GM21381 (cell line): ENCODE data around the gene GALE.
A peak's percentile ranks its signal among the peaks of the same experiment; 100 is the strongest.
"Not testable (repeated sequence)": the region's sequence is repeated elsewhere in the genome, so short reads cannot be mapped to it uniquely, and the experiment has no call there.

Experiments
- ATAC-seq: cut with Tn5 transposase; IDR thresholded peaks from one replicate; pipeline ENCODE4 v1.9.1; 2021; ENCODE audit warnings: mild to moderate bottlenecking, moderate library complexity; ENCODE audit not compliant: unreplicated experiment

The GALE gene

DNA sequence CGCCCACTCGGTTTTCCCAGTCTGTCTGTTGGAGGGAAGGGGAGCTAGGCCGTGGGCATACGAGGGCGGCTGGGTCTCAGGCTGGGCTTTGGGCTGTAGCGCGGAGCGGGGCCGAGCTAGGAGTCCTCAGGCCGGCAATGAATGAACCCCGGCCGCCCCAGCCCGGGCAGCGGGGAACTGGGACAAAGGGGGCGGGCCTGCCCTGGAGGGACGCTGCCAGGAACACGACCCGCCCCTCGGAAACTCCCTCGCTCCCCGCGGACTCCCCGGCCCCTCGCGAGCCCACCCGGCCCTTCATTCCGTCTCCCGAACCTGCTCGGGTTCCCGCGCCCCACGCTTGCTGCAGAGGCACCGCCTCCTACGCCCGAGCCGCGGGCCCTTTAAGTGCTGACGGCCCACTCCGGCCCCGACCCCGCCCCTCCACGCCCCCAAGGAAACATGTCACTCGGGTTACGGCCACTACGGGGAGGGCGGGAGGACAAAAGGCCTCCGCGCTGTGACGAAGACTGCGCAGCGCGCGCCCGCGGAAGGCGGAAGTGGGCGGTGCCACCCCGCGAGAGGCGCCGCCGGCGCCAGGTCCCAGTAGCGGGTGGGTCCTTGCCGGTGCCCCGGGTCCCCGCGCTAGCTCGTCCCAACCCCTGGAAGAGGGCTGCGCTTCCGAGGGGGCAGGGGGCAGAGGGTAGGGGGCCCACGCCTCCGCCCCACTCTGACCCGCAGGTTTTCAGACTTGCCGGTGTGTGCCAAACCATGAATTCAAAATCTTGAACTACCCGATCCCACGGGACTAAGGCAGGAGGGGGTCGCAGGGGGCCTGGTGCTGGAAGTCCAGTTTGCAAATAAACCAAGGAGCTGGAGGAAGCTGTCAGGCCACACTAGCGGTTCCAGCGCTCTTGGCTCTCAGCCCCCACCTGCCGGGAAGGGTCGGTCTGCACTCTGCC, at the start of gene GALE:
GALE (minus strand) TSS at position 355 of the 938 bp plus-strand sequence. CDS start 1,747 bp downstream, outside the sequence.
- peak; percentile 80 for ATAC-seq

DNA sequence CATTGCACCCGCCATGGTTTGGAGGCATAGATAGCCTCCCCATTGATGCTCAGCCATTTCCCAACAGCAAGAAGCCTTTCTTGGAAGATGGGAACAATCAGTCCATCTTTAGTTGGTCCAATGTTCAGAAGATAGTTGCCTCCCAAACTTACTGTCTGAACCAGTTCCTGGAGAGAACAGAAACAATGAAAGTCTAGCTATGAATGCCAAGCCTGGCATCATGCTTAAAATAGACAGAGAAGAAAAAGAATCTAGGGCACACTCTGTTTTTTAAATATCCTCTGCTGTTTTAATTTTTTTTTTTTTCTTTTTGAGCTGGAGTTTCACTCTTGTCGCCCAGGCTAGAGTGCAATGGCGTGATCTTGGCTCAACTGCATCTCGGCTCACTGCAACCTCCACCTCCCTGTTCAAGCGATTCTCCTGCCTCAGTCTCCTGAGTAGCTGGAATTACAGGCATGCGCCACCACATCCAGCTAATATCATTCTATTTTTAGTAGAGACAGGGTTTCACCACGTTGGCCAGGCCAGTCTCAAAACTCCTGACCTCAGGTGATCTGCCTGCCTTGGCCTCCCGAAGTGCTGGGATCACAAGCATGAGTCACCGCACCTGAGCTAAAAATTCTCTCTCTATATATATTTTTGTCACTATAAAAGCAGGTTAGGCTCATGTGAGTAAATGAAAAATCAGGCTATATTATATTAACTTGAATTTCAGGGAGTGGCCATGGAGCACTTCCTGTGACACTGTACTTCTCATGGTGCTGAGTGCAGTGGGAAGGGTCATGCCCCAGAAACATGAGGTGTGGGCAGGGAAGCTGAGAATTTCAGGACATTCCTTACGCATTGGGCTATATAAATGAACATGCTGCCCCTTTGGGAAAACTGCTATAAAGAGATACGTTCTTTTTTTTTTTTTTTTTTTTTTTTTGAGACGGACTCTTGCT, 48.4 kb upstream of the GALE start:
- ATAC-seq: no peak

DNA sequence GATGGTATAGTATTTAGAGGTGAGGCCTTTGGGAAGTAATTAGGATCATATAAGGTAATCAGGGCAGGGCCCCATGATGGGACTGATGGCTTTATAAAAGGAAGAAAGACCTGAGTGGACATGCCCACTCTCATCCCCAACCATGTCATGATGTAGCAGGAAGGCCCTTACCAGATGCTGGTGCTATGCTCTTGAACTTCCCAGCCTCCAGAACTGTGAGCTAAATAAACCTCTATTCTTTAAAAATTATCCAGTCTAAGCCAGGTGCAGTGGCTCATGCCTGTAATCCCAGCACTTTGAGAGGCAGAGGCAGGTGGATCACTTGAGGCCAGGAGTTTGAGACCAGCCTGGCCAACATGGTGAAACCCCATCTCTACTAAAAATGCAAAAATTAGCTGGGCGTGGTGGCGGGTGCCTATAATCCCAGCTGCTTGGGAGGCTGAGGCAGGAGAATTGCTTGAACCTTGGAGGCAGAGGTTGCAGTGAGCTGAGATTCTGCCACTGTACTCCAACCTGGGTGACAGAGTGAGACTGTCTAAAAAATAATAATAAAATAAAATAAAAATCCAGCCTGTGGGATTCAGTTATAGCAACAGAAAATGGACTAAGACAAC, 47.0 kb upstream of the GALE start:
- ATAC-seq: not testable (repeated sequence)

DNA sequence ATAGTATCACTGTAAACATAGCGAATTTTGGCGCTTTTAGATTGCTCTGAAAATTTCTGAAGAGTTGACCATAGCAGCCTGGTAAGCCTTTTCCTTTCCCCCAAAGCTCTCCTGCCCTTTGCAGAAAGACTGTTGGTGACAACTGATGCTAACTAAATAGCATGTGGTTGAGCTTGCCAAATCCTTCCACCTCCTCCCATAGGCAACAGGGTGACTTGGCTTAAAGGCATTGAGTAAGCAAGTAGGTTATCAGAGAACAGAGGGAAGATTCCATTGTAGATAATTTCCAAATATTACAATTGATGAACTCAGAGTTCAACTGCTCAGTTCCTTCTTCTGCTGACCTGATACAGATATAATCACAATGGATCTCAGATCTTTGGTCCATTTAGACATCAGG, 44.6 kb upstream of the GALE start:
- no peak for ATAC-seq

DNA sequence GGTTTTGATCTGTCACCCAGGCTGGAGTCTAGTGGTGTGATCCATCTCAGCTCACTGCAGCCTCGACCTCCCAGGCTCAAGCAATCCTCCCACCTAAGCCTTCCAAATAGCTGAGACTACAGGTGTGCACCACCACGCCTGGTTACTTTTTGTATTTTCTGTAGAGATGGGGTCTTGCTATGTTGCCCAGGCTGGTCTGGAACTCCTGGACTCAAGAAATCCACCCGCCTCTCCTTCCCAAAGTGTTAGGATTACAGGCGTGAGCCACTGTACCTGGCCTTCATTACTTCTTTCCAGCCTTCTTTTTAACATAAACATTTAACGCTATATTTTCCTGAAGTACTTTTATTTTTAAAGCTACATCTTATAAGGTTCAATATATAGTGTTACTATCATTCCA, 43.1 kb upstream of the GALE start:
- no peak for ATAC-seq

DNA sequence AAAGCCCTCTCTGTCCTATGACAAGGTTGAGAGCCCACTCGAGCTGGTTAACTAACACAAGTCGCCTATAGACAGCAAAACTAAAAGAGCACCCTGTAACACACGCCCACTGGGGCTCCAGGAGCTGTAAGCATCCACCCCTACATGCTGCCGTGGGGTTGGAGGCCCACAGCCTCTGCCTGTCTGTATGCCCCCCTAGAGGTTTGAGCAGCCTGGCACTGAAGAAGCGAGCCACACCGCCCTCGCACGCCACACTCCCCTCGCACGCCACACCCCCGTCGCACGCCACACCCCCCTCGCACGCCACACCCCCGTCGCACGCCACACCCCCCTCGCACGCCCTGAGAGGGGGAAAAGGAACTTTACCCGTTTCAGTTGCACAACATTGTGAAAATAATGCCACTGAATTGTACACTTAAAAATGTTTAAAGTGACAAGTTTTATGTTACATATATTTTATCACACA, 37.9 kb upstream of the GALE start:
- ATAC-seq: no peak

DNA sequence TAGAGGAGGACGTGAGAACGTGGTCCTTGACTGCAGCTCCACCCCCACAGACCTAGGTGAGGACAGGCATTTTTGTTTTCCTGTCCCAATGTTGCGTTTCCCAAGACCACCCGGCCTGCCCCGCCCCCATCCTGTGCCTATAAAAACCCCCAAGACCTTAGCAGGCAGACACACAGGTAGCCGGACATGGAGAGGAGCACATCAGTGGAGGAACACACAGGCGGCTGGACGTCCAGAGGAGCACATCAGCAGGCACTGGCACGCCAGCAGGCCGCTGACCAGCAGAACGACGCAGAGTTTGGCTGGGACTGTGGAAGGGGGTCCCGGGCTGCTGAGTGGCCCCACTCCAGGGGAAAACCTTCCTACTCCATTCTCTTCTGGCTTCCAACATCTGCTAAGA, 37.4 kb upstream of the GALE start:
- ATAC-seq: no peak

DNA sequence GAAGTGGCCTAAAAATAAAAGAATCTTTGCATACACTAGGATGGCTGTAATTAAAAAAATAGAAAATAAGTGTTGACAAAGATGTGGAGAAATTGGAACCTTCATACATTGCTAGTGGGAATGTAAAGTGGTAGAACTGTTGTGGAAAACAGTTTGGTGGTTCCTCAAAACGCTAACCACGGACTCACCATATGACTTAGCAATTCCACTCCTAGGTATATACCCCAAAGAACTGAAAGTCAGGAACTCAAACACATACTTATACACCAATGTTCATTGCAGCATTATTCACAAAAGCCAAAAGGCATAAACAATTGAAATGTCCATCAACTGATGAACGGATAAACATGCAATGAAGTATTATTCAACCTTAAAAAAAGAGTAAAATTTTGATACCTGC, 35.5 kb upstream of the GALE start:
- ATAC-seq: no peak

DNA sequence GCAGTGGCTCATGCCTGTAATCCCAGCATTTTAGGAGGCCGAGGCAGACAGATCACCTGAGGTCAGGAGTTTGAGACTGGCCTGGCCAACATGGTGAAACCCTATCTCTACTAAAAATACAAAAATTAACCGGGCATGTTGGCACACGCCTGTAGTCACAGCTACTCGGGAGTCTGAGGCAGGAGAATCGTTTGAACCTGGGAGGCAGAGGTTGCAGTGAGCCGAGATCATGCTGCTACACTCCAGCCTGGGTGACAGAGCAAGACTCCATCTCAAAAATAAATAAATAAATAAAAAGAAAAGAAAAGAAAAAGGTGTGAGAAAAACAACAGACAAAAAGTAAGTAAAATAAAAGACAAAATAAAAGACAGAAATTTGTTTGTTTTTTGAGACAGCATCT, 33.6 kb upstream of the GALE start:
- not testable (repeated sequence) for ATAC-seq

DNA sequence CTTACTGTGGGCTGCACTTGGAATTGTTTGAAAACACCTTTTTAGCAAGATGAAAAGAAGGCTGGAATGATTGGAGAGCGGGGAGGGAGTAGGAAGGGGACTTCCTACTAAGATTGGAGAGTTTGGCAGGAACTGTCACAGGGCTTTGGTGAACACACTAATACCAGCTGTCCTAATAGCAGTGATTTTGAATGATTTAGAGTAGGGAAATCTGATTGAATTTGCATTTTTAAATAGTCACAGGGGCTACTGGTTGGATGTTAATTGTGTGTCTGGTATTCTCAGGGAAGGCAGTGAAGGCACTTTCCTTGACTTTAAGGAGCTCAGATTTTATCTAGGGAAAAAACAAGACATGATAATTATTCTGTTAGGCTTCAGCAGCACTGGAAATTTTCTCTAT, 27.2 kb upstream of the GALE start:
- no peak for ATAC-seq

DNA sequence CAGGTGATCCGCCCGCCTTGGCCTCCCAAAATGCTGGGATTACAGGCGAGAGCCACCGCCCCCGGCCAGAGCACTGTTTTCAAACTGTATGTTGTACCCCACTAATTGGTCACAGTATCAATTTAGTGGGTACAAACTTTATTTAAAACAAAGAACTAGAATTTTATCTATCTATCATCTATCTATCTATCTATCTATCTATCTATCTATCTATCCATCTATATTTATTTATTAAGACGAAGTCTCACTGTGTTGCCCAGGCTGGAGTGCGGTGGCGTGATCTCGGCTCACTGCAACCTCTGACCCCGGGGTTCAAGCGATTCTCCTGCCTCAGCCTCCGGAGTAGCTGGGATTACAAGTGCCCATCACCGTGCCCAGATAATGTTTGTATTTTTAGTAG, 26.0 kb upstream of the GALE start:
- not testable (repeated sequence) for ATAC-seq

DNA sequence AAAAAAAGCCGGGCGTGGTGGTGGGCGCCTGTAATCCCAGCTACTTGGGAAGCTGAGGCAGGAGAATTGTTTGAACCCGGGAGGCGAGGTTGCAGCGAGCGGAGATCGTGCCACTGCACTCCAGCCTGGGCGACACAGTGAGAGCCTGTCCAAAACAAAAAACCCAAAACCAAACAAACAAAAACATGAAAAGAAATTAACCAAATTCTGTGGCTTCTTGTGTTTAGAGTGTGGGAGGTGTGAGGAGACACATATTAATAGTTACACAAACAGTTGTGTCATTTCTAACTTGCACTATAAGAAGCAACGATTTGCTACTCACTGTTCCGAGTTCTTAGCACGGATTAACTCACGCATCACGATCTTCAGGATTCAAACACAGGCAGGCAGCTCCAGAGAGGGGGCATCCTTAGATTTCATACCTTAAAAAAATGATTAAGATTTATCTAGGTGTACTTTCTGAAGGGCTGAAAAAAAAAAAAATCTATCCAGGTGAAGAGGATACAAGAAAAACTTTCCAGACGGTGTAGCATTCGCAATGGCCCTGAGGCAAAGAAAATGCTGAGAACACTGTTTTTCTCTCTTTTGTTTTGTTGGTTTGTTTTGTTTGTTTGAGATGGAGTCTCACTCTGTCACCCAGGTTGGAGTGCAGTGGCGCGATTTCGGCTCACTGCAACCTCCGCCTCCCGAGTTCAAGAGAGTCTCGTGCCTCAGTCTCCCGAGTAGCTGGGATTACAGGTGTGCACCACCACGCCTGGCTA, 25.4 kb upstream of the GALE start:
- ATAC-seq: peak; percentile 40

DNA sequence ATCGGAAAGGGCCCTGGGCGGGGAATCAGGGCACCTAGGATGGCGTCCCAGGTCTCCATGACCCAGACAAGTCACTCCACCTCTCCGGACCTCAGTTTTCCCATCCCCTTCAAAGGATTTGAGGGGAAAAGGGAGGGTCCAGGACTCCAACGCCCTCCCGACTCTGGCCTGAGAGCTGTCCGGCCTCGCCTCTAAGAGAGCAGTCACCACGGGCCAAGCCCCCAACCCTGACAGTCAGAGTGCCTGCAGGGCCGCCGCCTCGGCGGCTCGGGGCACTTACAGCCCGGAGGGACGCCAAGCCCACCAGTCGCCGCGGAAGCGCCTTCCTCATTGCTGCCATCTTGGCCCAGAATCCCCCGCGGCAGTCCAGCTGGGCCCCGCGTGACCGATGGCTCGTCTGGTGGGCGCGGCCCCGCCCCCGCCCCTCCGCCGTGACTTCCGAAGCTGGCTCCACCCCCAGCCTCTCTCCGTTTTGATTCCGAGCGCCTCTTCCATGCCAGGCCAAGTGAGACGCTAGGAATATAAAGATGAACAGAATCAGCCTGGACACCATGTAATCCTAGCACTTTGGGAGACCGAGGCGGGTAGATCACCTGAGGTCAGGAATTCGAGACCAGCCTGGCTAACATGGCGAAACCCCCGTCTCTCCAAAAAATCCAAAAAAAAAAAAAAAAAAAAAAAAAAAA, 24.7 kb upstream of the GALE start, which contains the start of gene HMGCL:
HMGCL (minus strand) TSS at position 354 of the 686 bp plus-strand sequence; CDS start at position 340, 14 bp downstream.
- ATAC-seq: peak; percentile 83

DNA sequence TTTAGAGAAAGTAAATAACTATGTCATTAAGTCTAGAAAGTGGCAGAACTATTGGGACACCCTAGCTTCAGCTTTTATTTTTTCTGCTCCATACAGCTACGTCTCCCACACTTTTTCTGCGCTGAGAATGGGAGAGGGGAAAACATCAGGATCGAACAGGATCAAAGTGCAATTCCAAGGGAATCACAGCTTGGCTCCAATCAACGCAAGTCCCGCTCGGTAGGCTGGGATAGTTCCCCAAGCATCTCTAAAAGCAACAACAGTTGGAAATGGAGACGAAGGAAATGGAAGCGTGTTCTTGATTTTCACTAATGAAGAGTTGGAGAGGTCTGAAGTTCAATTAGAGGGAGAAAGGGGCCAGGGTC, 24.1 kb upstream of the GALE start:
- ATAC-seq: no peak

DNA sequence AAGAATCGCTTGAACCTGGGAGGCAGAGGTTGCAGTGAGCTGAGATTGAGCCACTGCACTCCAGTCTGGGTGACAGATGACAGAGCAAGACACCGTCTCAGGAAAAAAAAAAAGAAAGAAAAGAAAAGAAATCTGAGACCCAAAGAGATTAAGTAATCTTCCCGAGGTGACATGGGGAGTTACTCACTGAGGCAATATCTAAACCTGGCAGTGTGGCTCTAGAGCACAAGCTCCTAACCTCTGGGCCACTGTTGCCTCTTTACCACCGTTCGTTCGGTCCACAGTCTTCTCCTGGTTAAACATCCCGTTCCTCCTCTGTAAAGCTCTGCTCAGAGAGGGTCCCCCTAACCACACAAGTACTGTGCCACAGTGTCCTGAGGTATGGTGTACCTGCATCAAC, 23.2 kb upstream of the GALE start:
- no peak for ATAC-seq

DNA sequence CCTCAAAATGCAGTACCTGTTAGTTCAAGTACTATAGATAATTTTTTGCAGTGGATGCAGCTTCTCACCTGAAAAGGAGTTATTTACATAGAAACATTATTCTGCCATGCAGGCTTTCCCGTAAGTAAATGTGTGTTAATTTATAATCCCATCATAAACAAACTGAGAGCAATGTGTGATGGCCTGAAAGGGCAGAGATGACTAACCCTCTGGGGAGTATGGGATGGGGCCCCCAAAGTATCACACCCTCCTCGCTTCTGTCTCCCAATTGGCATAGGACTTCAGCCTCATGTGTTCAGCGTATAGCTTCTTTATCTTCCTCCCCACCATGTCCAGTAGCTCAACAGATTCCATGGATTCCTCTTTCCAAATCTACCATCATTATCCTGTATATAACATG, 17.1 kb upstream of the GALE start:
- no peak for ATAC-seq

DNA sequence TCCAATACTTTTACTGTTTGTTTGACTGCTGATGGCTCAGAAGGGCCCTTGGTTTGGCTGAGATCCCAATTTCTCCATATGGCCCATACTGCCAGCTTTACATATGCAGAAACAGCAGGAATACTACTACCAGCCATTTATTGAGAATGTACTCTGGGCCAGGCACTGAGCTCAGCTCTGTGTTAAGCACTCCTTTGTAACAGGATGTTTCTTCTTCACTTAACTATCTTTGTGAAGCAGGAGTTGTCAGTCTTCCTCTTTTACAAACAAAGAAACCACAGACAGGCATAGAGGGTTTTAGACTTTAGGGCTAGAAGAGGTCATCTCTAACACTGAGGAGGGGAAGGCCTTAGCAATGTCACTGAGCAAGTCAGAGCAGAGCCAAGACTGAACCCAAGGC, 16.4 kb upstream of the GALE start:
- no peak for ATAC-seq

DNA sequence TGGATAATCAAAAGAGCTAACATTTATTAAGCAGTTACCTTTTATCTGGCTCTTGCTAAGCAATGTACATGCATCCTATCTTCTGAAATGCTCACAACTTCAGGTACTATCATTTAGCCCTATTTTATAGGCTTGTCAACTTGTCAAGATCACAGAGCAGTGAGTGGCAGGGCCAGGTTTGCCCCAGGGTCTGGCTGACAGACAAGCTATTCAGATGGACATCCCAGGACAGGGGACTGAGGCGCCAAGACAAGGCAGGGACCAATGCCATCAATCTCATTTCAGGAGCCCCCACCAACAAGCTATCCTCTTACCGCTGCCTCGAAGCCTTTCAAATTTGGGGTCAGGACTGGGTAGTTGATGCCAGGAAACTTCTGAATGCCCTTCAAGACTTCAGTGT, 15.8 kb upstream of the GALE start:
- no peak for ATAC-seq

DNA sequence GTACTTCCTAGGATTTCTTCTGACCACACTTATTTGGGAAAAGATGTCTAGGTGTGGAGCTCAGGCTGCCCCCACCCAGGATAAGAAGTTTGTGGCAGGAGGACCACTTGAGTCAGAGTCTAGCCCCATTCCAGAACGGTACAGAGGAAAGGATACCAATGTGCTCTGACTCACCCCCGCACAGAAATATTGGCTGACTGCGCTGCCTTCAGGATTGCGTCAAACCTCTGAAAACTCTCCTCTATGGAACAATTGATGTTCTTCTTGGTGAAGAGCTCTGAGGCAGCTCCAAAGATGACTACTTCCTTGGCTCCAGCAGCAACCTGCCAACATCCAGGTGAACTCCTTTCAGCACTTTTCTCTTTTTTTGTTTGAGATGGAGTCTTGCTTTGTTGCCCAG, 13.5 kb upstream of the GALE start:
- ATAC-seq: no peak
